NAMALWA (cell line): ENCODE results near the gene ARHGAP8.
"Not testable (repeated sequence)": the region's sequence is repeated elsewhere in the genome, so short reads cannot be mapped to it uniquely, and the experiment has no call there.

Experiments
- DNase-seq: peaks from one replicate; pipeline ENCODE4 v3.0.0-alpha.2; 2015; ENCODE audit warnings: low spot score

ARHGAP8 gene

DNA sequence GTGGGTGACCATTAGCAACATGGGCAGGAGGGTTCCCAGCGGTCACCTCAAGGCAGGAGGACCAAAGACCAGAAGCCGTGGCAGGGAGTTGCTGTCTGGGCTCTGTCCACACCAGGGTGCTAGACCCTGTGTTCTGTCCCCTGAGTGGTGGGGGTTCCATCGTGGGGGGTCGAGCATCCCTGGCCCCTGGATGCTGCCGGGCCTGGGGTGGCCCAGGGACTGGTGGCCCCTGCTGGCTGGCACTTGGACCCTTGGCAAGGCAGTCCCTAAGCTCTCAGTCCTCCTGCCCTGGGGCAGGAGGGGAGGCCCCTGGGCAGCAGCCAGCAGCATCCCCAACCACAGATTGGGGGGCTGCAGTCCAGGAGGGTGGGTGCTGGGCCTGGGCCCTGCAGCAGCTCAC is 13.4 kb upstream of the ARHGAP8 start:
- DNase-seq, result no peak

DNA sequence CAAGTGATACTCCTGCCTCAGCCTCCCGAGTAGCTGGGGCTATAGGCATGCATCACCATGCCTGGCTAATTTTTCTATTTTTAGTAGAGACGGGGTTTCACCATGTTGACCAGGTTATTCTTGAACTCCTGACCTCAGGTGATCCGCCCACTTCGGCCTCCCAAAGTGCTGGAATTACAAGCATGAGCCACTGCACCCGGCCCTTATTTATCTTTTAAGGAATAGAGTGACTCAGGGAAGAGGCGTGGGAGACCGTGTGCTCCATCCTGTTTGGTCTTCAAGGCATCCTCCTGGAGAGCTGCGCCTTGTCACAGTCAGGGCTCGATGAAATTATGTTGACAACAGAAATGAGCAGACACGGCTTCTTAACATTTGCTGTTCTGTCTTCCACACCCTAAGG is 12.7 kb upstream of the ARHGAP8 start:
- not testable (repeated sequence) for DNase-seq

GRCh38 chr22:44740307-44740706 is 12.1 kb upstream of the ARHGAP8 start:
- DNase-seq, result no peak

DNA sequence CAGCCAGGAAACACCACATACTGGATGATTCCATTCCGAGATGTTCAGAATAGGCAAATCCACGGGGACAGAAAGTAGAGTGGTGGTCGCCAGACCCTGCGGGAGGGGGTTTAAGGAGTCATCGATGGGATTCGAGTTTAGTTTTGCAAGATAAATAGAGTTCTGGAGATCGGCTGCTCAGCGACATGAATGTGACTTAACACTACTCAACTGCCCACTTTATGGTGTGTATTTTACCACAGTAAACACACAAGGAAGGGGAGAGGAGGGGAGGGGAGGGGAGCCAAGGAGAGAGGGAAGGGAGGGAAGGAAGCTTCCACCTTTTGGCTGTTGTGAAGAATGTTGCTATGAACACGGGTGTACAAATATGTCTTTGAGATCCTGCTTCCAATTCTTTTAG is 10.4 kb upstream of the ARHGAP8 start:
- DNase-seq, result no peak

DNA sequence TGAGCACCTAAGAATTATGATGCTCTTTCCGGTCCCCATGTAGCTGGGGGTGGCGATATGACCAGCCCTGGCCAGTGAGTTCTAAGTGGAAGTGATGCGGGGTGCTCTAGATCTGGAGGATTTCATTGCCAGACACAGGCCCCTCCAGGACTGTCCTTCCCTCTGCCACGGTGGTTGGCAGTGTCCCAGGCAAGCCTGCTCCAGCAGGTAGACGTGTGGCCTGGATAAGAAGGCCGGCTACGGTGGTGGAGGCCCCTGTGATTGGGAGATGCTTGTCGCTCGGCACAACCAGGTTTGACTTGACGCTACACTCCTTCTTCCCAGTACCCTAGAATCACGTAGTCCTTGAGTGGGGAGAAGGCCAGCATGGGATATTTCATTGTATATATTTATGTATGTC is 9.1 kb upstream of the ARHGAP8 start:
- no peak for DNase-seq

DNA sequence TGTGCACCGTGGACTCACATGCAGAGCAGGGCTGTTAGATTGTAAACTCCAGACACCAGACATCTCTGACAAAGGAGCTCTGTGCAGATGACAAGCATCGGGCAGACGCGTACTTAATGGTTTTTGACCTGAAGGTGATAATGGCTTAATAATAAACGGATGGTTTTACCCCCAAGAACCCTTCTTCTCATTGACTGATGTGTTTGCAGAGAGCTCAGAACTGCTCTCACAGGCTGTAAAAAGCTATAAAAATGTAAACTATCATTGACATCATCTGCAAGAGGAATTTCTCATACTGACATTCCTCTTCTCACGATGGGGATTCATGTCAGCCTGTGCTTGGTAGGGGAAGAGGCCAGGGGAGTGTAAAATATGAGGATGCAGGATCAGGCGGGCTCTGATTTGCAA is 8.6 kb upstream of the ARHGAP8 start:
- DNase-seq, result no peak

DNA sequence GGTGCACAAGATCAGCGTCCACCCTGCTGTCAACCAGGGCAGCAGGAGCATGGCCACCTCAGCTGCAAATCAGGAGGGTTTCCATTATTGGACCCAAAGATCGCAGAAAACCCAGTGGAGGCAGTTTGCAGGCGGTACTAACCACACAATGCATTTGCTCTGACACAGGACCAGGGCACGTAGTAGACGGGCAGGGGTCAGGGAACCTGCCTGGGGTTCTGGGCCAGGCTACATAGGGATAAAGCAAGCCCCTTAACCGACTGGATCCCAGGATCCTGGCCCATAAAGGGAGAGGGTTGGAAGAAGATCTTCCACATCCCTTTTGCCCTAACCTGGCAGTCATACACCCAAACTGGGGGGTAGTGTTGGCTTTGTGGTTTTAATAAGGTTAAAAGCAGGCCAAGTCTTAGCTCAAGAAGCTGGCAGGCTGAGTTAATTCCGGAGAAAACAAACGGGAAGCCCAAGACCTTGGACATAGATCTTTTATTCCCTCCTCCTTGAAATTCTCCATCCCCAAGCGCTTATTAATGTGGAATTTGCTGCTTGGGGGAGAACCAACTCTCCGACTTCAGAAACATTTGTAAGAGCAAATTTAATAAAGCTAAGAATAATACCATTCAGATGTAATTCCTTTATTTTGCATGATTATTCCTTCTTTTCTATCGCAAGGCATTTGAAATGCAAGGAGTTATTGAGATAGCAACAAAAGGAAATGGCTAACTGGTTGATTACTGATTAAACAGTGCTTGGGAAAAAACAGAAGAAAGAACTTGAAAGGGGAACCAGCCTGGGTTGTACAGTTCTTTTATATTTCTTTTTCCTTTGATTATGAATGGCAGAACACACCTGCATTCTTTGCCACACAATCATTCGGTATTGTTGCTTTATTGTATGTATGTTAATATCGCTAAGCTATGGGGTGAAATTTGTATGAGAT is 6.3 kb upstream of the ARHGAP8 start:
- DNase-seq, result no peak

GRCh38 chr22:44747784-44748127 is 4.6 kb upstream of the ARHGAP8 start:
- DNase-seq, result not testable (repeated sequence)

DNA sequence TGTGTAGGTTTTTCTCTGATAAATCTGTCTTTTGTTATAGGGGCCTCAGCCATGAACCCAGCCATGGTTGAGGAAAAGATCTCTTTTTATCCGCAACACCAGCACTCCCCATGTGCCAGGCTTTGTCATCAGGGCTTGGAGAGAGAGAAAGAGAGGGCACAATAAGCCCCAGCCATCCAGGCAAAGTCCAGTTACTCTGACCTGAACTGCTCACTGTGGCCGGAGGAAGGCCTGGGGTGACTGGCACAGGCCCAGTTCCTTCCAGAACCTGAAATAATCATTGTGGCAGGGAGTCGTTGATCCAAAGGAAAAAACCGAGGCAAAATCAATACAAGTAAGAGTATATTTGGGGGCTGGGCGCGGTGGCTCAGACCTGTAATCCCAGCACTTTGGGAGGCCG is 3.9 kb upstream of the ARHGAP8 start:
- no peak for DNase-seq

GRCh38 chr22:44750481-44750880 is 1.9 kb upstream of the ARHGAP8 start:
- no peak for DNase-seq

DNA sequence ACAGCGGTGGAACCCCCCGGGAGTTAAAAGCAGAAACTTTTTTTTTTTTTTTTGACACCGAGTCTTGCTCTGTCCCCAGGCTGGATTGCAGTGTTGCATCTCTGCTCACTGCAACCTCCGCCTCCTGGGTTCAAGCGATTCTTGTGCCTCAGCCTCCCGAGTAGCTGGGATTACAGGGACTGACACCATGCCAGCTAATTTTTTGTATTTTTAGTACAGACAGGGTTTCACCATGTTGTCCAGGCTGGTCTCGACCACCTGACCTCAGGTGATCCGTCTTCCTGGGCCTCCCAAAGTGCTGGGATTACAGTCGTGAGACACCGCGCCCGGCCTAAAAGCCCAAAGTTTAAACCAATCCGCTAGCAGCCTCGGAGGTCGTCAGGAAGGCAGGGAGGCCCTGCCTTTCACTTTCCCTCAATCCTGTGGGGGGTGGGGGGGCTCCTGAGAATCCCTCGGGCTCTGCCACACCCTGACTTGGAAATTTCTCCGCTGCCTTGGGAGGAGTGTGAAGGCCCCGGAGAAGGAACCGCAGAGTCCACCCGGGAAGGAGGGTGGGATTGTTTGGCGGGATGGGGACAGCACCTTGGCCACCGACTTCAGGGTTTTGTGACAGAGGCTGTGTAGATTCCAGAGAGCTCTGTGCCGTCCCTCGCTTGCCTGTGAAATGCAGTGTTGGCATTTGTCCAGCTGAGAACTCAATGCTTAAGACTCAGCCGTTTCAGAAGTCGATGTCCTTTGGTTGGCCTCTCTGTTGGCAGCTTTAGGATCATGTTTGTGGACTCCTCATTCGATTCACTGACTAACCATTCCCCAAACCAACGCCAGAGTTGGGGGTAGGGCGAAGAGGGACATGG is 1.0 kb downstream of the ARHGAP8 start:
- no peak for DNase-seq

DNA sequence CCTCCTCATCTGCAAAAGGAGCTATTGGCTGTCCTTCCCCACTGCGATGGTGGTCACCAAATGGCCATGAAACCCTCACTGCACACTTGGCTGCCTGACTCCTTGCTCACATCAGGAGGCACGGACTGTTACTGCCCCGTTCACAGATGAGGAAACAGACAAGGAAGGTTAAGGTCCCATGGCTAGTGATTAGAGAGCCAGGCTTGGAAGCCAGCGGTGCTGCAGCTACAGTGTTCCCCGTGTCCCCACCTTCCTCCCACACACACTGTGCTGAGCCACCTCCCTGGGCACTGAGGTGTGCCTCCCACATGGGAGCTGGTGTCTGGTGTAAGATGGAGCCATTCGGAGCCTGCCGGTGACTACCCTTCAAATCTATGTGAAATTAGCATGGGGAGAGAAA is 2.6 kb downstream of the ARHGAP8 start:
- DNase-seq, result no peak

- DNase-seq, result no peak
Observed at GRCh38 chr22:44755417-44755816, 3.0 kb downstream of the ARHGAP8 start.

- no peak for DNase-seq
Observed at GRCh38 chr22:44755956-44756361, 3.6 kb downstream of the ARHGAP8 start.

- no peak for DNase-seq
Observed at GRCh38 chr22:44758344-44758973, 6.1 kb downstream of the ARHGAP8 start.

GRCh38 chr22:44759001-44759400 is 6.6 kb downstream of the ARHGAP8 start:
- no peak for DNase-seq

GRCh38 chr22:44759430-44760310 is 7.3 kb downstream of the ARHGAP8 start:
- DNase-seq, result no peak

DNA sequence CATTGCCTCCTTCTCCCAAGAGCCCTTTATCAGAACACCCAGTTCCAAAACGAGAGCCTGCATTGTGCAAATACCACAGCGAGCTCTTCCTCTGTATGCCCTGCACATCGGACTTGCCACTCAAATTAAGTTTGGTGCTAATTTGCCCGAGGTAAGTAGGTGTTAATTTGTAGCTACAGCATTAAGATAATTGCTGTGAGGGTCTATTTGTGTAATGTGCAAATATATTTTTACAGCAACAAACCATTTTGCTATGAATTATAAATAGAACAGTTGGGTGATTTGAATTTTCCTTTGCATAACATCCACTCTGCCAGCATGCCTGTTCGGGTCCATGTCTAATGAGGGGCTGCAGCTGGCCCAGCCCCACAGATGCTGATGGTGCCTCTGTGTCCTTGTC is 8.1 kb downstream of the ARHGAP8 start:
- no peak for DNase-seq

DNA sequence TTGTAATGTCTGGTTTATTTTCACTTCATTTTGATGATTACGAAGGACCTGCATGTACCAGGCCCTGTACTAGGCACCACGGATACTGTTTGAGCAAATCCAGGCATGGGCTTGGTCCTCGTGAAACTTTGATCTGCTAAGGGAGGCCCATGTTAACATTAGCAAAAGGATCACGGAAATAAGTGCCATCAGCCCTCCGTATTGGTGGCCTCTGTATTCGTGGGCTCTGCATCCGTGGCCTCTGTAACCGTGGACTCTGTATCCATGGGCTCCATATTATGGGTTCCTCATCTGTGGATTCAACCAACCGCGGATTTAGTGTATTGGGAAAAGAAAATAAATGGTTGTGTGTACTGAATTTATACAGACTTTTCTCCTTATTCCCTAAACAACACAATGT is 8.7 kb downstream of the ARHGAP8 start:
- no peak for DNase-seq

GRCh38 chr22:44764373-44764772 is 12.0 kb downstream of the ARHGAP8 start:
- no peak for DNase-seq

- no peak for DNase-seq
Observed at GRCh38 chr22:44764974-44765373, 12.6 kb downstream of the ARHGAP8 start.
